Activated gamma-delta T cell (primary cell): ENCODE results near the gene CHSY3.

Experiments used
- DNase-seq: peaks from one replicate; lab custom pipeline; 2025; lab: John Stamatoyannopoulos, UW

CHSY3 gene

GRCh38 chr5:130092991-130093390 is 188.7 kb downstream of the CHSY3 start:
- no peak for DNase-seq

GRCh38 chr5:130096483-130096882 is 192.2 kb downstream of the CHSY3 start:
- DNase-seq: no peak

- DNase-seq: no peak
Observed at GRCh38 chr5:130099008-130099407, 194.7 kb downstream of the CHSY3 start.

DNA sequence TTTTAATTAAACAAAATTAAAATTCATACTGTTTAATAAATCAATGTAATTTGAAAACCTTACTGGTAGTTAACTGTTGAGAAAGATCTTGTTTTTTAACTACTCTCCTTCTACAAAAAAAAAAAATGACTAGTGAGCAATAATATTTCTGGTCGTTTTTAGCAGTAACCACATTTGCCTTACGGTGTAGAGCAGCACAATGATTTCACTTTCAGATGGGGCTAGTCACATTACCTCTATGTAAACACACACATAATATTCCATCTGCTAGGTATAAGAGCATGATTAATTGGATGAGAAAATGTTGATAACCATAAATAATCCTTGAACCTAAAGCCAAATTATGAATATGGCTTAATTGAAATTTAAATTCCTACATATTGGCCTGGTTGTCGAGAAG is 198.1 kb downstream of the CHSY3 start:
- DNase-seq: no peak

DNA sequence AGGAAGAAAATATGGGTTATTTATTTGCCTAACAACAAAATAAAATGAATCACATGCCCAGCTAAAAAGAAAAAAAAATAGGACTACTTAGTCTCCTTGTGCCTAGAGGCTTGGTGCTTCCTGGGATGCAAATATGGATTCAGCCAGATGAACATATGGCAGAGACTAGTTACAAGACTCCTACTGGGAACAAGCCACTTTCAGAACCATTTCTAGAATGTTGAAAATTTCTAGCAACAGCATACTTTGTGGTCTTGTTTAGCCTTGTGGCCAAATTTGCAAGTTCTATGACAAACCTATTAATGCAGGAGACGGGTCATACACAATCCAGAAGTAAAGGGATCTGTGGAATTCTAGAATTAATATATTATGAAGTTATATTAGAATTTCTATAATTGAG is 198.7 kb downstream of the CHSY3 start:
- DNase-seq: no peak

DNA sequence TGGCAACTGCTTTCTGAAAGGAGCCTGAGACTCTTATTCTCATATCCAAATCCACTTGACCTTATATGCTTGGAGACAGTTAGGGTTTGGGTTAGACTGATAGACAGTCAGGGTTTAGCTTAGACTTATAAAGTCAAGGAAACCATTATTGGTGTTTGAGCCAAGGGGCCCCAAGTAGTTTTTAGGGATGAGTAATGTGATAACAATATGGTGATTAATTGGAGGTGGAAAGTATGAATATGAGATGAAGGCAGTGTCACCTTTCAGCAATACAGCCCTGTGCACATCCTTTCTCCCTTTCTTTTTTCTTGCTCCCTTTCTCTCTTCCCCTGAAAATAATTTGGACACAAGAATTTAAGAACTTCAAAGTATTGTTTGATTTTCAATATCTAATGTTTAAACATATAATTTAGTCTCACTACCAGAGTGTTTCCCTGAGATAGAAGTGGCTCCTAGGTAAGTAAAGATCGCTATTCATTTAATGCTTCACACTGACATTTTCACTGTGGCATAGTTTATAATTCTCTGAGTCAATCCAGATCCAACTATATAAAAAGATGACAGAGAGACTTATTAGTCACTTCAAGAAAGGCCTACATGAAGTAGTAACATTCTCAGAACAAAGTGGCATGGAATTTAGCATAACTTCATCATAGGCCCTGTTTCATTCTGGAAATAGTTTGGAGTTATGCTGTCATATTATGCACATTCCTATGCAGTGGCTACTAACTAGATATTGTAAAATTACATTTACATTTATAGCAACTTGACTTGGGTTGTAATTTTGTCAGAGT is 200.8 kb downstream of the CHSY3 start:
- DNase-seq: no peak

- no peak for DNase-seq
Observed at GRCh38 chr5:130106480-130106879, 202.2 kb downstream of the CHSY3 start.

- no peak for DNase-seq
Observed at GRCh38 chr5:130109152-130109551, 204.9 kb downstream of the CHSY3 start.

DNA sequence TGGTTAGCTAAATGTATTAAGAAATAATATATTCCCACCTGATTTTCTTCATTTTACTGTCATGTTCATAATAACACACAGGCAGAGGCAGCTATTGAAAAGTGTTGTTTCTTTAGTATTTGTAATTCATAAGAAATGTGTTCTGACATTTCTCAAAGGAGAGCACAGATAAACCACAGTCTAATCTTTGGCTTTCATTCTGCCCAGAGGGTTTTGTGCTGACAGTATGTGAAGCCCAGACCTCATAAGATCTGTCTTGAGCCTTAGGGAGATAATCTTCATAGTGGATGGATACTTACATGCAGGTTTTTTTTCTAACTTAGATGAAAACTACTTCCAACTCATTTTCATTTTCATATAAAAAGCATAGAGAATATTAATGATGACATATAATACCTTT is 206.1 kb downstream of the CHSY3 start:
- DNase-seq: no peak

DNA sequence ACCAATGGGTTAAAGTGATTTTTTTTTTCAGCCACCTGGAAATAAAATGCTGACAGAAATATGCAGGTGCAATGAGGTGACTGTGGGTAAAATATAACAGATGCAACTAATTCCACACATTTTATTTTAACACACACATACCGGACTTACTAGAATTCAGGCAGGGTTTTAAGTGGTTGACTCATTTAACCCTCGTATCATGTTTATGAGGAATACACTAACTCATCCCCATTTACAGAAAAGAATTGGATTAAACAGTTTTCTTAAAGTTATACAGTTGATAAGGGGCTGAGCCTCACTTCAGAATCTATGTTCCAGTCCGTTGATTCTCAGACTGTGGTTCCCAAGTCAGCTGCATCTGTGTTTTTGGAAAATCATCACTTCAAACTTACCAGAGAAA is 207.5 kb downstream of the CHSY3 start:
- no peak for DNase-seq

DNA sequence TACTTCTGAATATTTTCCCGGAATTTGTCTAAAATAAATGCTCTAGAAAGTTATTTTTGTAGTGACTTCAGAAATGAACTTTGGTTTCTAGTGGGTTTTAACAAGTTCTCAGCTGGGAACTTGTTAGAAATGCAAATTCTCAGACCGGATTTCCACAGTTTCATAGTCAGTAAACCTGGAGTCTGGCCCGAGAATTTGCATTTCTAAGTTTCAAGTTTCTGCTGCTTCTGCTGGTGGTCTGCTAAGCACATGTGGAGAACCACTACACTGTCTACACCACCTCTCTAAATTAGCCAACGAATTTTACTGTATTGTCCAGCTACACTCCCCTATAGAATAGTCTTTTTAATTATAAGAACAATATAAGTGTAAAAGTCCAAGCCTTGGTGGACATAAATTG is 208.0 kb downstream of the CHSY3 start:
- no peak for DNase-seq

- DNase-seq: no peak
Observed at GRCh38 chr5:130115686-130116085, 211.4 kb downstream of the CHSY3 start.

- no peak for DNase-seq
Observed at GRCh38 chr5:130116462-130116861, 212.2 kb downstream of the CHSY3 start.

DNA sequence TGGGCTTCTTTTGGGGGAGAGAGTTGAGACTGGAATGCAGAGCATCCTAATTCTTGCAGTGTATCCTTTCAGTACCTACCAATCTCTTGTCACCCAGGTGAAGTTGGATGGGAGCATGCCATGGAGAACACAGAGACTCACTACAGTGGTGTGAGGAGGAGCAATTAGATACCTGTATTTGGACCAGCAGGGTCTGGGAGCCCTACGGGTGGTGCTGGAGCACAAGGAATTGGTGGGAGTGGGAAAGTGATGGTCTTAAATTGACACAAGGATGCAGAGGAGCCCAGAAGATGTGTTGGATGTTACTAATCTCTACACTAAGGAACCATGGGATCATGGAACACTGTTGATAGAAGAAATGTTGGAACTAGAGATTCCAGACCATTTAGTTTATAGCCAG is 212.7 kb downstream of the CHSY3 start:
- DNase-seq: no peak

- DNase-seq: no peak
Observed at GRCh38 chr5:130126746-130127145, 222.5 kb downstream of the CHSY3 start.

DNA sequence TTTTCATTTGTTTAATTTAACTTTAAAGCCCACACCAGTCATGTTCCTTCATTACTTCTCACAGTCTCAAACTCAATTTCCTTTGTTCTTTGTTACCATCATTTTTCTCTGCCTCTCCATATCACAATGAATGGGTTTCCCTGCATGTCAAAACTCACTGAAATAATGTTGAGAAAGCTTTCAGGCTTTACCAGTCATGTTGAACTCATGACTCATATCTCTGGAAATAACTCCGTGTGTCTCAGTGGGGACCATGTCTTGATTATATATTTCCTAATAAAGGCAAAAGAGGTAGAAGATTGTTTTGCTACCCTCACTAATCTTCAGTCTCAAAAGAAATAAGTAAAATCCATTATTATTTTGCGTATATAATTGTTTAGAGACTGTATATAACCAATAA is 231.2 kb downstream of the CHSY3 start:
- DNase-seq: no peak

GRCh38 chr5:130136300-130136699 is 232.0 kb downstream of the CHSY3 start:
- DNase-seq: no peak

DNA sequence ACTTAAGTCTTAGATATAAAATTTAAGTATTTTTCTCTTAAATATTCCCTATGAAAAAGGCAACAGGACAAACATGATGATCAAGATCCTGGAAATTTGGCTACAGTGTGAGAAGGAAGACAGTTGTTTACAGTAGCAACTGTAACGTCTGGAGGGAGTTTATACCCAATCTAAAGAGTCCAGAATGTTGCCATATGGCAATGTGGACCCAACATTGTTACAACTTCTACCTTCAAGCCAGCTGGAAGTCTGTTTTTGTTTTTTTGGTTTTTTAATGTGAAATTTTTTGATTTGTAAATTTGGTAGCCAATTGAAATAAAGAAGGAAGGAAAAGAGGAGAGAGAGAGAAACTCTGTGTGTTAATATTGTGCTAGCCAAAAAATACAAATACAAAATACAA is 233.4 kb downstream of the CHSY3 start:
- DNase-seq: no peak

DNA sequence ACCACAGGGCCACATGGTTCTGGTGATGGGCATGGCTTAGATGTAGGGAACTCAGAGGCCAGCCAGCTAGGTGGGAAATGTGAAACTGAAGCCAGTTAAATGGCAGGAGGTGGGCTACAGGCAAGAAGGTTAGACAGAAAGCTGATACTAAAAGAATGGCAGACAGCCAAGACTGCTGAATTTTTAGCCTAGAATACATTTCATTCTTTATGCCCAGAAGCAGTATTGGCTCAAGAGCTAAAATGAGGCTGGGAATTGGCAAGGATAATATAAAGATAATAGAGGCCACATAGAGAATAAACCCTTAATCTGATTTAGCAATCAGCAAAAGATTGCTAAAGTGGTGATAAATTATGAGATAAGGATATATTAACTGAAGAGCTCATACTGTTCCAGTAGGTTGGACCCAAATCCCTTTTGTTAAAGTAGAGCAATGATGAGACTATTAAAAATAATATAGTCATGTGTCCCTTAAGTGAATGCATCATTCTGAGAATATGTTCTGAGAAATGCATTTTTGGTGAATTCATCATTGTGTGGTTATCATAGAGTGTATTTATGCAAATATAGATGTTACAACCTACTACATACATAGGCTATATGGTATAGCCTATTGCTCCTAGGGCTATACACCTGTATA is 234.3 kb downstream of the CHSY3 start:
- no peak for DNase-seq

GRCh38 chr5:130141659-130142320 is 237.5 kb downstream of the CHSY3 start:
- no peak for DNase-seq

DNA sequence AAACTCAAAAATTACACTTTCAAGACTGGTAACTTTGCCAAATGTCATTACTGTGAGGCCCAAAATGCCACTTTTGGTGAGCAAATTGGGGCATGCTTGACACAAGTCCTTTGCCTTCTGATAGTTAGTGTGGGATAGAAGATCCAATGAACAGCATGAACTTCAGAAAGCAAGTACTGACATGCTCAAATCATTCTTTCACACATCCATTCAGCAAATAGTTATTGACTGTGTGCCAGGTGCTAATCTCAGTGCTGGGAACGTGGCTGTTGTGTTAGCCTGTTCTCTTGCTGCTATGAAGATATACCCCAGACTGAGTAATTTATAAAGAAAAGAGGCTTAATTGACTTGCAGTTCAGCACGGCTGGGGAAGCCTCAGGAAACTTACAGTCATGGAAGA is 247.0 kb downstream of the CHSY3 start:
- DNase-seq: no peak

DNA sequence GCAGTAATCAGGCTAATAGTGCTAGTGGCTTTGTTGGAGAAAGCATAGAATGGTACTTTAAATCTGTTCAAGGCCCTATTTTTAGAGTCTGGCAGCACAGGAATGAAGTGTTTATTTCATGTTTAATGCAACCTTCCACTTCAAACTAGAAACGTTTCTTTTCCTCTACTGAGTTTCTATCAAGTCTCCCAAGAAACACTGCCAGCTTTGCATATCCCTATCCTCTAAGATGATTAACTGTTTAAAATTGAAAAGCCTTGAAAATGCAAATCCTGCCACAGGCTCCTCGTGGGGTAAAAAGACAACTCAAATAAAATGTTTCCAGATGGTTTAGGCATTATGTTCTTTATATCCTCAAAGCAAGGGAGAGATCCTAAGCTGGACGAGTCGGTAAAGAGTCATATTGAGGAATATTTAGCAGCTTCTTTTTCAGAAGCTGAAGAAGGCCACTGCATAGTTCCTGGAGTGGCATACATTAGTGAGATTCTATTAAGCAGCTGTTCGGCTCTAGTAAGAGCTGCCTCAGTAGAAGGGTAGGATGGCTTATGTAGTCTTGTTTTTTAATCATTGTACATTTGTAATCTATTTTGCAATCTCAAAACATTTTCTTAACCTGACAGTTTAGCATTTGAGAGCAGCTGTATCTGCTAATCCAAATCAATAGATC is 251.2 kb downstream of the CHSY3 start:
- no peak for DNase-seq

DNA sequence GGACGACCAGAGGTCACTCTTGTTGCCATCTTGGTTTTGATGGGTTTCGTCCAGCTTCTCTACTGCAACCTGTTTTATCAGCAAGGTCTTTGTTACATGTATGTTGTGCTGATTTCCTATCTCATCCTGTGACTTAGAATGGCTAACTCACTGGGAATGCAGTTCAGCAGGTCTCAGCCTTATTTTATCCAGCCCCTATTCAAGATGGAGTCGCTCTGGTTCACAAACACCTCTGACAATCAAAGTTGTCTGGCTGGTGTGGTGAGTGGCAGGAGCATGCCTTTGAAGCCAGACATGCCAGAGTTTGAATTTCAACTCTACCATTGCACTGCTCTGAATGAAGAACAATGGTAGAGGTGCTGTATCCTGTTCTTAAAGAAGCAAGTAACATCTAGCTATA is 253.8 kb downstream of the CHSY3 start:
- DNase-seq: no peak
